WTC11 (cell line): Measurements from ENCODE around the gene GDF2.

Source experiments
- CBFB ChIP-seq: sonication (generic); formaldehyde crosslinking; IDR thresholded peaks from 2 replicates; pipeline ENCODE4 v1.8.1; 2022; ENCODE audit warnings: mild to moderate bottlenecking, low read depth, missing genetic modification reagents
- CREM ChIP-seq: sonication (generic); formaldehyde crosslinking; IDR thresholded peaks from 2 replicates; pipeline ENCODE4 v1.8.1; 2022; ENCODE audit warnings: mild to moderate bottlenecking, missing genetic modification reagents, moderate library complexity
- JUN ChIP-seq: sonication (generic); formaldehyde crosslinking; IDR thresholded peaks from 2 replicates; pipeline ENCODE4 v1.8.0; 2023; ENCODE audit warnings: mild to moderate bottlenecking, missing genetic modification reagents
- TEAD4 ChIP-seq: sonication (generic); formaldehyde crosslinking; IDR thresholded peaks from 2 replicates; pipeline ENCODE4 v1.8.0; 2022; ENCODE audit warnings: mild to moderate bottlenecking, missing genetic modification reagents
- ZNF423 ChIP-seq: fragments of 250-450 bp; sonication (Bioruptor Pico); IDR thresholded peaks from 2 replicates; pipeline ENCODE4 v2.1.2; 2022; ENCODE audit warnings: mild to moderate bottlenecking, moderate library complexity
- TF ChIP-seq, protein P1 (sequence below): fragments of 200-600 bp; IDR thresholded peaks from 2 replicates; pipeline ENCODE4 v1.8.0; 2022; ENCODE audit warnings: antibody characterized with exemption
- TF ChIP-seq, protein P2 (sequence below): sonication (generic); formaldehyde crosslinking; IDR thresholded peaks from 2 replicates; pipeline ENCODE4 v1.8.0; 2022; ENCODE audit warnings: mild to moderate bottlenecking, missing genetic modification reagents
- TF ChIP-seq, protein P3 (sequence below): sonication (generic); formaldehyde crosslinking; IDR thresholded peaks from 2 replicates; pipeline ENCODE4 v1.8.0; 2023; ENCODE audit warnings: missing genetic modification reagents
- TF ChIP-seq, protein P4 (sequence below): sonication (generic); formaldehyde crosslinking; IDR thresholded peaks from 2 replicates; pipeline ENCODE4 v1.8.1; 2022; ENCODE audit warnings: mild to moderate bottlenecking, moderate library complexity, missing genetic modification reagents
- TF ChIP-seq, protein P5 (sequence below): sonication (generic); formaldehyde crosslinking; conservative IDR thresholded peaks from 2 replicates; pipeline ENCODE4 v1.8.1; 2022; ENCODE audit warnings: mild to moderate bottlenecking, missing genetic modification reagents
- TF ChIP-seq, protein P6 (sequence below): sonication (generic); formaldehyde crosslinking; IDR thresholded peaks from 2 replicates; pipeline ENCODE4 v1.8.1; 2023; ENCODE audit warnings: mild to moderate bottlenecking, missing genetic modification reagents
- TF ChIP-seq, protein P7 (sequence below): sonication (generic); formaldehyde crosslinking; IDR thresholded peaks from 2 replicates; pipeline ENCODE4 v1.8.0; 2023; ENCODE audit warnings: mild to moderate bottlenecking, missing genetic modification reagents
- TF ChIP-seq, protein P8 (sequence below): sonication (generic); formaldehyde crosslinking; IDR thresholded peaks from 2 replicates; pipeline ENCODE4 v1.8.0; 2022; ENCODE audit warnings: mild to moderate bottlenecking, missing genetic modification reagents
- TF ChIP-seq, protein P9 (sequence below): sonication (generic); formaldehyde crosslinking; IDR thresholded peaks from 2 replicates; pipeline ENCODE4 v1.8.0; 2022; ENCODE audit warnings: mild to moderate bottlenecking, missing genetic modification reagents

DNA sequence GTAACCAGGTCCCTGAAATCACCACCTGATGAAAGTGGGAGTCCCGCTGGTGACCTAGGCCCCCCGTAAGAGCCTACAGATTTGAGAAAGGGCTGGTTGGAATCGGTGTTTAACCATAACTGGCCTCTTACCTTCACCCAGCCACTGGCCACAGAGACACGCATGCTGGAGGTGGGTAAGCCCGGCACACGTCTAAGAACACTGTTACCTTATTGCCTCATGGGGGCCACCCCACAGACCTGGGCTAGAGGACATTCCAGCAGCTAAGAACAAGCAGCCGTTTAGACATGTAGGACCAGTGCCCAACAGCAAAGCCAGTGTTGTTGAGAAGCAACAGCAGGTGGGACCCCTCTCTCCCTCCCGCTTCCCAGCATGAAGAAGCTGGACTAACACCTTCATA, 2.5 kb upstream of the GDF2 start:
- TF ChIP-seq, protein P1, sequence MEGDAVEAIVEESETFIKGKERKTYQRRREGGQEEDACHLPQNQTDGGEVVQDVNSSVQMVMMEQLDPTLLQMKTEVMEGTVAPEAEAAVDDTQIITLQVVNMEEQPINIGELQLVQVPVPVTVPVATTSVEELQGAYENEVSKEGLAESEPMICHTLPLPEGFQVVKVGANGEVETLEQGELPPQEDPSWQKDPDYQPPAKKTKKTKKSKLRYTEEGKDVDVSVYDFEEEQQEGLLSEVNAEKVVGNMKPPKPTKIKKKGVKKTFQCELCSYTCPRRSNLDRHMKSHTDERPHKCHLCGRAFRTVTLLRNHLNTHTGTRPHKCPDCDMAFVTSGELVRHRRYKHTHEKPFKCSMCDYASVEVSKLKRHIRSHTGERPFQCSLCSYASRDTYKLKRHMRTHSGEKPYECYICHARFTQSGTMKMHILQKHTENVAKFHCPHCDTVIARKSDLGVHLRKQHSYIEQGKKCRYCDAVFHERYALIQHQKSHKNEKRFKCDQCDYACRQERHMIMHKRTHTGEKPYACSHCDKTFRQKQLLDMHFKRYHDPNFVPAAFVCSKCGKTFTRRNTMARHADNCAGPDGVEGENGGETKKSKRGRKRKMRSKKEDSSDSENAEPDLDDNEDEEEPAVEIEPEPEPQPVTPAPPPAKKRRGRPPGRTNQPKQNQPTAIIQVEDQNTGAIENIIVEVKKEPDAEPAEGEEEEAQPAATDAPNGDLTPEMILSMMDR: no peak
- TF ChIP-seq, protein P2, sequence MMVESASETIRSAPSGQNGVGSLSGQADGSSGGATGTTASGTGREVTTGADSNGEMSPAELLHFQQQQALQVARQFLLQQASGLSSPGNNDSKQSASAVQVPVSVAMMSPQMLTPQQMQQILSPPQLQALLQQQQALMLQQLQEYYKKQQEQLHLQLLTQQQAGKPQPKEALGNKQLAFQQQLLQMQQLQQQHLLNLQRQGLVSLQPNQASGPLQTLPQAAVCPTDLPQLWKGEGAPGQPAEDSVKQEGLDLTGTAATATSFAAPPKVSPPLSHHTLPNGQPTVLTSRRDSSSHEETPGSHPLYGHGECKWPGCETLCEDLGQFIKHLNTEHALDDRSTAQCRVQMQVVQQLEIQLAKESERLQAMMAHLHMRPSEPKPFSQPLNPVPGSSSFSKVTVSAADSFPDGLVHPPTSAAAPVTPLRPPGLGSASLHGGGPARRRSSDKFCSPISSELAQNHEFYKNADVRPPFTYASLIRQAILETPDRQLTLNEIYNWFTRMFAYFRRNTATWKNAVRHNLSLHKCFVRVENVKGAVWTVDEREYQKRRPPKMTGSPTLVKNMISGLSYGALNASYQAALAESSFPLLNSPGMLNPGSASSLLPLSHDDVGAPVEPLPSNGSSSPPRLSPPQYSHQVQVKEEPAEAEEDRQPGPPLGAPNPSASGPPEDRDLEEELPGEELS (CRISPR knock-in tag): no peak
- no peak for TF ChIP-seq CBFB (CRISPR knock-in tag)
- TF ChIP-seq ZNF423: no peak
- TF ChIP-seq, protein P3, sequence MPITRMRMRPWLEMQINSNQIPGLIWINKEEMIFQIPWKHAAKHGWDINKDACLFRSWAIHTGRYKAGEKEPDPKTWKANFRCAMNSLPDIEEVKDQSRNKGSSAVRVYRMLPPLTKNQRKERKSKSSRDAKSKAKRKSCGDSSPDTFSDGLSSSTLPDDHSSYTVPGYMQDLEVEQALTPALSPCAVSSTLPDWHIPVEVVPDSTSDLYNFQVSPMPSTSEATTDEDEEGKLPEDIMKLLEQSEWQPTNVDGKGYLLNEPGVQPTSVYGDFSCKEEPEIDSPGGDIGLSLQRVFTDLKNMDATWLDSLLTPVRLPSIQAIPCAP (CRISPR knock-in tag): no peak
- TF ChIP-seq, protein P4, sequence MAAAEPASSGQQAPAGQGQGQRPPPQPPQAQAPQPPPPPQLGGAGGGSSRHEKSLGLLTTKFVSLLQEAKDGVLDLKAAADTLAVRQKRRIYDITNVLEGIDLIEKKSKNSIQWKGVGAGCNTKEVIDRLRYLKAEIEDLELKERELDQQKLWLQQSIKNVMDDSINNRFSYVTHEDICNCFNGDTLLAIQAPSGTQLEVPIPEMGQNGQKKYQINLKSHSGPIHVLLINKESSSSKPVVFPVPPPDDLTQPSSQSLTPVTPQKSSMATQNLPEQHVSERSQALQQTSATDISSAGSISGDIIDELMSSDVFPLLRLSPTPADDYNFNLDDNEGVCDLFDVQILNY (CRISPR knock-in tag): no peak
- TF ChIP-seq, protein P5, sequence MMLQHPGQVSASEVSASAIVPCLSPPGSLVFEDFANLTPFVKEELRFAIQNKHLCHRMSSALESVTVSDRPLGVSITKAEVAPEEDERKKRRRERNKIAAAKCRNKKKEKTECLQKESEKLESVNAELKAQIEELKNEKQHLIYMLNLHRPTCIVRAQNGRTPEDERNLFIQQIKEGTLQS (CRISPR knock-in tag): no peak
- TF ChIP-seq, protein P6, sequence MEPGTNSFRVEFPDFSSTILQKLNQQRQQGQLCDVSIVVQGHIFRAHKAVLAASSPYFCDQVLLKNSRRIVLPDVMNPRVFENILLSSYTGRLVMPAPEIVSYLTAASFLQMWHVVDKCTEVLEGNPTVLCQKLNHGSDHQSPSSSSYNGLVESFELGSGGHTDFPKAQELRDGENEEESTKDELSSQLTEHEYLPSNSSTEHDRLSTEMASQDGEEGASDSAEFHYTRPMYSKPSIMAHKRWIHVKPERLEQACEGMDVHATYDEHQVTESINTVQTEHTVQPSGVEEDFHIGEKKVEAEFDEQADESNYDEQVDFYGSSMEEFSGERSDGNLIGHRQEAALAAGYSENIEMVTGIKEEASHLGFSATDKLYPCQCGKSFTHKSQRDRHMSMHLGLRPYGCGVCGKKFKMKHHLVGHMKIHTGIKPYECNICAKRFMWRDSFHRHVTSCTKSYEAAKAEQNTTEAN: no peak
- TF ChIP-seq TEAD4 (CRISPR knock-in tag): no peak
- TF ChIP-seq JUN (CRISPR knock-in tag): no peak
- TF ChIP-seq, protein P7, sequence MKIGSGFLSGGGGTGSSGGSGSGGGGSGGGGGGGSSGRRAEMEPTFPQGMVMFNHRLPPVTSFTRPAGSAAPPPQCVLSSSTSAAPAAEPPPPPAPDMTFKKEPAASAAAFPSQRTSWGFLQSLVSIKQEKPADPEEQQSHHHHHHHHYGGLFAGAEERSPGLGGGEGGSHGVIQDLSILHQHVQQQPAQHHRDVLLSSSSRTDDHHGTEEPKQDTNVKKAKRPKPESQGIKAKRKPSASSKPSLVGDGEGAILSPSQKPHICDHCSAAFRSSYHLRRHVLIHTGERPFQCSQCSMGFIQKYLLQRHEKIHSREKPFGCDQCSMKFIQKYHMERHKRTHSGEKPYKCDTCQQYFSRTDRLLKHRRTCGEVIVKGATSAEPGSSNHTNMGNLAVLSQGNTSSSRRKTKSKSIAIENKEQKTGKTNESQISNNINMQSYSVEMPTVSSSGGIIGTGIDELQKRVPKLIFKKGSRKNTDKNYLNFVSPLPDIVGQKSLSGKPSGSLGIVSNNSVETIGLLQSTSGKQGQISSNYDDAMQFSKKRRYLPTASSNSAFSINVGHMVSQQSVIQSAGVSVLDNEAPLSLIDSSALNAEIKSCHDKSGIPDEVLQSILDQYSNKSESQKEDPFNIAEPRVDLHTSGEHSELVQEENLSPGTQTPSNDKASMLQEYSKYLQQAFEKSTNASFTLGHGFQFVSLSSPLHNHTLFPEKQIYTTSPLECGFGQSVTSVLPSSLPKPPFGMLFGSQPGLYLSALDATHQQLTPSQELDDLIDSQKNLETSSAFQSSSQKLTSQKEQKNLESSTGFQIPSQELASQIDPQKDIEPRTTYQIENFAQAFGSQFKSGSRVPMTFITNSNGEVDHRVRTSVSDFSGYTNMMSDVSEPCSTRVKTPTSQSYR (CRISPR knock-in tag): no peak
- TF ChIP-seq, protein P8, sequence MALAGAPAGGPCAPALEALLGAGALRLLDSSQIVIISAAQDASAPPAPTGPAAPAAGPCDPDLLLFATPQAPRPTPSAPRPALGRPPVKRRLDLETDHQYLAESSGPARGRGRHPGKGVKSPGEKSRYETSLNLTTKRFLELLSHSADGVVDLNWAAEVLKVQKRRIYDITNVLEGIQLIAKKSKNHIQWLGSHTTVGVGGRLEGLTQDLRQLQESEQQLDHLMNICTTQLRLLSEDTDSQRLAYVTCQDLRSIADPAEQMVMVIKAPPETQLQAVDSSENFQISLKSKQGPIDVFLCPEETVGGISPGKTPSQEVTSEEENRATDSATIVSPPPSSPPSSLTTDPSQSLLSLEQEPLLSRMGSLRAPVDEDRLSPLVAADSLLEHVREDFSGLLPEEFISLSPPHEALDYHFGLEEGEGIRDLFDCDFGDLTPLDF: no peak
- TF ChIP-seq, protein P9, sequence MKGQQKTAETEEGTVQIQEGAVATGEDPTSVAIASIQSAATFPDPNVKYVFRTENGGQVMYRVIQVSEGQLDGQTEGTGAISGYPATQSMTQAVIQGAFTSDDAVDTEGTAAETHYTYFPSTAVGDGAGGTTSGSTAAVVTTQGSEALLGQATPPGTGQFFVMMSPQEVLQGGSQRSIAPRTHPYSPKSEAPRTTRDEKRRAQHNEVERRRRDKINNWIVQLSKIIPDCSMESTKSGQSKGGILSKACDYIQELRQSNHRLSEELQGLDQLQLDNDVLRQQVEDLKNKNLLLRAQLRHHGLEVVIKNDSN (CRISPR knock-in tag): no peak
- TF ChIP-seq CREM: no peak
